HG03521 (cell line): Measurements from ENCODE around the gene ASTN2.

Experiments
- ATAC-seq: cut with Tn5 transposase; IDR thresholded peaks from one replicate; pipeline ENCODE4 v1.9.1; 2021; ENCODE audit warnings: mild to moderate bottlenecking, moderate library complexity; ENCODE audit not compliant: unreplicated experiment

ASTN2 gene

GRCh38 chr9:117029341-117029740, 385.5 kb downstream of the ASTN2 start:
- ATAC-seq: no peak

GRCh38 chr9:117028103-117028858, 386.6 kb downstream of the ASTN2 start:
- no peak for ATAC-seq

GRCh38 chr9:117021906-117022305, 393.0 kb downstream of the ASTN2 start:
- ATAC-seq: no peak

DNA sequence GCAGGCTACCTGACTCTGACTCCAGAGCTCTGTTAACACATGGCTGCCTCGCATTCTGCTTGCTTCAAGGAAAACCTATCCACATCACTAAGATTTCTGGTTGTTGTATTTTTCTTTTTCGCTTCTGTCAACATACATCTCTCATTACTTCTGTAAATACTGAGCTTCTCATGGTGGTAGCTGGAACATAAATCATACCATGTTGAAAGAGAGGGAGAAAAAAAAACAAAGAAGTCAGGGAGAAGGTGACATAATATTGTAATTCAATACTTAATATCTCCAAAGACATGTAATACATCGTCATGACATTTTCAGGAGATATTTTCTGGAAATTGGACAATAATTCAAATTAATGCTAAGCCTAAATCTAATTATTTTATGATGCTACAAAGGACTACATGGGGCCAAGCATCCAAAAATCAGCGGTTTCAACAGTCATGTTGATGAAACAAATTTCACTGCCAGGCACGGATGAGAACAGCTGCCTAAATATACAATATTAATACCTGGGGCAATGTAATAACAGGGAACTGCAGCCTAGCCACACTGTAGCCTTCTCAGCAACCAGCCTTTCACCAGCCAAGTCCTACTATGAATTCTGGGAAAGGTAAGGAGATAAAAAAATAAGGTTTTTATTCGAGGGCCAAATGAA, 395.8 kb downstream of the ASTN2 start:
- no peak for ATAC-seq

DNA sequence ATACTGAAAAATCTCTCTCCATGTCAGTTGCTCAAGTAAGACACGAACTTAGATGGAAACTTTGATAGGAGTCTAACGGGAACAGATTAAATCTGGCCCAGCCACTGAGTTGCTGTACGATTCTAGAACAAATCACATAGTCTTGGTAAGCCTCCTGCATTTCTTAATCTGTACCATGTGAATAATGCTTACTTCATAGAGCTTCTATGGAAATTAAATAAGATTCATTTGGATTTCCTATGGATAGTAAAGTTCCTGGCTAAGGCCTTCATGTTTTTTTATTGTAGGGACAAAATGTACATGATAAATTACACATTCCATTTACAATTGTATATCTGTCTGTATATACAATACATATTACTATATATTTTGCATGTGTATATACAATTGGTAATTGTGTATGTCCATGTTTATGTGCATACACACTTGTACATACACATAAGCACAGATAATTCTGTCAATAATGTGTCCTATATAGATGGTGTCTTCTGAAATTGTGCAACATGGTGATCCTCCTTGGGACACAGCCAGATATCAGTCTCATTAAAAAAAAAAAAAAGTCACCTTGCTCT, 397.4 kb downstream of the ASTN2 start:
- no peak for ATAC-seq

DNA sequence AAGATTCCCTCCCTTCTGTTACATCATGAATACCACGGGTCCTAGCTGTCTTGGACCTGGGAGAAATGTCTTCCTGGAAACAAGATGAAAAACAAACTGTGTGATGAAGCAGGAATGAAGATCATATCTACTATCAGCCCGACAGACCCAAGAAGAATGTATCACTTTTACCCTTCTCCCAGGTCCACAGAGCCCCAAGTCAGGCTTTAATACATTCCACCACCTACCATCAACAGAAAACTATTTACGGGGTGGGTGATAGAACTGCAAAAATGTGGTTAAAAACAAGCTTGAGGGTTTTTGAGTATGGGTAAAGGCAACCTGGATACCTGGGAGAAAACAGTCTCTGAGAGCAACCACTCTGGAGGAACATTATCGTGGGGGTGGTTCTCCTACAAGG, 400.8 kb downstream of the ASTN2 start:
- ATAC-seq: no peak

DNA sequence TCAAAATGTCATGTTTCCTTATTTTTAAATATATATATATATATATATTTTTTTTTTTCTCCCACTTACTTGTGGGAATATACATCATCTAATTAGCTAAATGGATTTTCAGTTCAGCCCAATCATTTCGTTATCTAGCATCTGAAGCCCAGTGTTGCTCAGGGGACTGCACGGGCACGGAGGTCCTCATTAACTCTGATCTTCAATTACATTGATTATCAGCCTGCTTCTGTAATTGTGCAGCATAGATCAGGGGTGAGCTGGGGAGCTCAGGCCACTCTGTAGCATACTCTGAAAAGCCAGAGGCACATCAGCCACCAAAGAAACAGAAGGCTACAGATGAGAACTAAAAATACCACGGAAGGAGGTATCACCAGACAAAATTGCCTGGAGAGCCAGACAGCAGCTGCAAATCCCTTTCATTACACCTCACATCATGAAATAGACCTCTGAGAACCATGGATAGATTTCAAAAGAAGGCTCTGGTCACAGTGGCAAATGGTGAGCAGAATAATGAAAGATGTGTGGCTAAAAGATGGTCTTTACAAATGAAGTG, 401.3 kb downstream of the ASTN2 start:
- no peak for ATAC-seq

DNA sequence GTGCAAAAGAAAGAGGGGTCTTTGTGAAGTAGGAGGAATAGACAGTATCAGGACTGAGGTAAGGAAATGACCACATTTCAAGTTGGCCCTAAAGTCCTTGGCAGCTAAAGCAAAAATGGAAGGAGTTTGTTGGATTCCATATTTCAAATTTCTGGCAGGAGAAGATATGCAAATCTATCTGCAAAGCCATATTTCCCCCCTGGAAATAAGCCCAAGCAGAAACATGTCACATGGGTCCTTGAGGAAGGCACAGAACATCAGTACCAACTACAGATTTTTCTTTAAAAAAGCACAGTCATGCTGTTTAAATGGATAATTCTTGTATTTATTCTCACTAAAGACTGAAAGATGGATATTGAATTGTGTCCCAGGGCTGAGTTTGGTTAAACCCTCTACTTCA, 404.8 kb downstream of the ASTN2 start:
- ATAC-seq: no peak

DNA sequence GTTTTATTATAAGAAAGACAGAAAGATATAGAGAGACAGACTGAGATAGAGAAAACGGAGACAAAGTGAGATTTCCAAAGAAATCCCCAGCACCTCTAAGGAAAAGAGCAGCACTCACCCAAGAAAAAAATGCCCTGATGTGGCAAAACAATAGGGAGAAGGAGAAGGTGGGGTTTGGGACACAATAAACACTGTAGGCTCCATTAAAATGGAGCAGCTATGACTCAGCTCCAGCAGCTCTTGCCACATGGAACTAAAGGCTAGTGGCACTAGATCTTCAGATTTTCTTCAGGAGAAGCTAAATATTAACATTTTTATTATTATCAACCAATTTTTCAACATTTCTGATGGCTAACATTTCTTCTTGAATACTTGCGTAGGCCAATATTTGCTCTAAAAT, 406.0 kb downstream of the ASTN2 start:
- no peak for ATAC-seq

DNA sequence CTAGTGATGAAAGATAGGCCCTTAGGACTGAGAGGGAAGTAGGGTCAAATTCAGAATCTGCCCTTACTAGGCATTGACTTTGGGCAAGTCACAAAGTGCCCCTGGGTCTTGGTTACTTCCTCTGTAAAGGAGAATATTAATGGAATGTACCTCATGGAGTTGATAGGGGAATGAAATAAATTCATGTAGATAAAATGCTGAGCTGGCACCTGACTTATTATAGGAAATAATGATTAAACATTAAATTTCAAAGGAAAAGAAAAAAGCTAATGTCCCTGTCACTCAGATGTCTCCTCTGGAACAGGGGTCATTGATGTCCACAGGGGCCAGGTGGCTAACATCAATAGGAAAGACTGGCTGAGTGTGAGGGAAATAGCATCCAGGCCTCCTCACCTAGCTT, 406.4 kb downstream of the ASTN2 start:
- ATAC-seq: no peak

DNA sequence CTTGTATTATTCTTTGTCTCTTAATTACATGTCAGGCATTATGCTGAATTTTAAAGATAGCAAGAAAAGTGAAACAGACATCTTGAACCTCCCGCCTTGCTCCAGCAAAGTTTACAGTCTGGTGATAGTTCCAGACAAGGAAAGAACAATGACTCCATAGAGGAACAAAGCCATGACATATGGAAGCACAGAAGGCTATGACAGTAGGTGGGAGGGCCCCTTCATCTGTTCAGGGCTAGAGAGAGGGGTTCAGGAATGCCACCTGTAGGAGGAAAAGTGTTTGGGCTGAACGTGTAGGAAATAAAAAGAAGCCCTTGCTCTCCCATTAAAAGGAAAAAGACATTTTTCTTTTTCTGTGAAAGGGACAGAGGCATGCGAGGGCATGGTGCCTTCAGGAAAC, 412.2 kb downstream of the ASTN2 start:
- no peak for ATAC-seq

DNA sequence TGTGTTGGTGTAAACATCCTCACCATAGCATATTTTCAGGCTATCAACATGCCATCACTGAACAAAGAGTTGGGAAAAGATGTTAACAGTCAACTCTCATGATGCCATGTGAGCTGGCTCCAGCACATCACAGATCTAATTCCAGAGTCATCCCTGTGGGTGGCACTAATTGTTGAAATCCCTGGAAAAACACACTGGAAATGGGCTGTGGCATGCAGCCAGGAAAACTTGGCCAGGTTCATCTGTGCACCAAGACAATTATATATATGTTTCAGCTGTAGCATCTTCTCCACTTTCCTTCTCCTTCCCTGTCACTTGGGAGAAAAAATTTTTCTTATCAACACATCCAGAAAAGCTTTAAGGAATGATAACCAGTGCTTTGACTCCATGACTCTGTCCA, 414.0 kb downstream of the ASTN2 start:
- ATAC-seq: no peak

DNA sequence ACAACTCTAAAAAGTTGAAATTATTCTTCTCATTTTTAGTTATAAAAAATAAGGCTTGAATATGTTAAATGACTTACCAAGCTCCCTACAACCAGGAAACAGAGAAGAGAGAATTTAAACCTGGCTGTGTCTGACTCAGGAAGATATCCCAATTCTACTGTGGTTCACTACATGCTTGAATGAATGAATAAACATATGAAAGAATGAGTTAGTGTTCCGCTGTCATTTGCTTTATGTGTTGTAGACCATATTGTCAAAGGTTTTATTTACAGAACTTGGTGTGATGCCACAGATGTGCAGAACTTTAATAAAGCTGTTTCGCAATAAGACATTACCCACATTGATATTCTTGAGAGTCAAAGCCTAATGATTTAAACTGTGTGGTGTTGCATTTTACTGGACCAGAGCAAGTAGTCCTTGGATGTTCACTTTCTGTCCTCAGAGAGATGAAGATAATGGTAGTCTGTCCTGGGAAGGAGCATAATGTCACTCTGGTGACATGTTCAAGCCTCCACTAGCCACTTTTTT, 414.6 kb downstream of the ASTN2 start:
- no peak for ATAC-seq

- no peak for ATAC-seq
Observed at GRCh38 chr9:116998305-116998704, 416.6 kb downstream of the ASTN2 start.

DNA sequence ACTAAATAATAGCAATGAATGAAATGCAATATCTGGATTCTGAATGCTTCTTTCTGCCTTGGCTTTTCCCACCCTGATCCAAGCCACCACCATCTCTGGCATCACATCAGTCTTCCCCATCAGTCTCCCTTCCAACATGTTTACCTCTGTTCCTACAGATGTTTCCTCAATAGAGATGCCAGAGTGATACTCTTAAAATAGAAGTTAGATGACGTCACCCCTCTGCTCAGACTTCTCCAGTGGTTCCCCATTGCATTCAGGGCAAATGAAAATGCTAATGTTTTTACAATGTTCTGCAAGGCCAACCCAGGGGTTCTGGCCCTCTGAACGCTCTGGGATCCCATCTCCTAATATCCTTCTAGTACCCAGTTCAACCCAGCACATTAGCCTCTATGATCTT, 422.0 kb downstream of the ASTN2 start:
- no peak for ATAC-seq

- no peak for ATAC-seq
Observed at GRCh38 chr9:116991051-116991450, 423.8 kb downstream of the ASTN2 start.

- no peak for ATAC-seq
Observed at GRCh38 chr9:116990592-116990991, 424.3 kb downstream of the ASTN2 start.

DNA sequence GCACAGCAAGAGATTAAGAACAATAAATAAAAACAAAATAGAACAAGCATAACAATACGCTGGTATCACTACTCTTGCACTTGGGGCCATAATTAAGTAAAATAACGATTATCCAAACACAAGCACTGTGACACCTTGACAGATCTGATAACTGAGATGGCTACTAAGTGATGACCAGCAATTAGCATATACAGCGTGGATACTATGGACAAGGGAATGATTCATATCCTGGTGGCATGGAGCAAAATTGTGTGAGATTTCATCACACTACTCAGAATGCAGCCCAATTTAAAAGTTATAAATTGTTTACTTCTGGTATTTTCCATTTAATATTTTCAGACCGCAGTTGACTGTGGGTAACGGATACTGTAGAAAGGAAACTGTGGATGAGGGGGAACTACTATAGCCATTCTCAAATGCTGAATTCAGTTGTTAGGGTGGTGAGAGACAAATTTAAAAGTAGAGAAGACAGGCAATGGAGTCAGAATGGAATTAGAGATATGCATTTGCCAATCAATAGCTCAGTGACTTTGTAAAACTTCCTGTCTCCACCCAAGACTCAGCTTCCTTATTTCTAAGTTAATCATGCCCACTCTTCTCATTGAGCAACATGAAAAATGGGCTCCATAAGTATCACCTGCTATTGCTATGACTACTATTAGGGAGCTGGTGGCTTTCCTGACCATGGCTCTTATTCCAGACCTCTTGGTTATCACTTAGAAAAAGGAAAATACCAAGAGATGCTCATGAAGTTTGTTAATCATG, 427.0 kb downstream of the ASTN2 start:
- no peak for ATAC-seq

DNA sequence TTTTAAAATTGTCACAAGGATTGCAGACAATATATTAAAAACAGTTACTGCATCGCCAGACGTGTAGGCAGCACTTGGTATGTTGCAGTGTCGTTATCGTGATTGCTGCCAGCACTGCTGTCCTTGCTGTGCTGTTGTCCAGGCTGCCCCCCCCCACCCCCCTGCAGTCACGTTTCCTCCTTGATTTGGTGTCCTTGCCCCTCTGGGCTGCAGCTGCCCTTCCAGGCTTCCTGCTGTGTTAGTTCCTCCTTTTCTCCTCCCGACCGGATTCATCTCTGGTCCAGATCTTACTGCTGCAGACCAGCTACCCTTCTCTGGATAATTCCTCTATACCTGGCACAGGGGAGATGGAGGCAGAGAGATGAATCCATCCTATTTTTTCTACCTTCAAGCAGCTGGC, 428.8 kb downstream of the ASTN2 start:
- no peak for ATAC-seq

- no peak for ATAC-seq
Observed at GRCh38 chr9:116985596-116985995, 429.3 kb downstream of the ASTN2 start.

- ATAC-seq: no peak
Observed at GRCh38 chr9:116984111-116984510, 430.7 kb downstream of the ASTN2 start.
